Mammary epithelial cell (primary cell): Measurements from ENCODE around the gene CCDC158.

Experiments
- CTCF ChIP-seq, 2 donors: IDR thresholded peaks in 1 of 2; conservative IDR thresholded peaks in 1 of 2; 2 replicates each; pipeline ENCODE4 v1.5.1; 2011 to 2012; ENCODE audit warnings: inconsistent platforms in 2 of 2, low read length in 2 of 2, mild to moderate bottlenecking in 2 of 2, control low read depth in 1 of 2, low read depth in 1 of 2; ENCODE audit not compliant: insufficient read depth in 1 of 2; ENCODE audit errors: extremely low read depth in 1 of 2
- EZH2 ChIP-seq: IDR thresholded peaks from 2 replicates; pipeline ENCODE4 v1.6.1; 2012; ENCODE audit warnings: low read length, inconsistent platforms, borderline replicate concordance

GRCh38 chr4:76305033-76305687 is 115.8 kb downstream of the CCDC158 start:
- TF ChIP-seq CTCF (conservative IDR thresholded peaks at IDR 0.05 in 1 of 2, IDR thresholded peaks at IDR 0.05 in 1 of 2; ENCODE audit: extremely low read depth in 1 of 2, insufficient read depth in 1 of 2, low read depth in 1 of 2, low read length in 2 of 2) (no peak), EZH2 (no peak)
